ENCODE results near the gene LTBR.

LTBR gene

DNA sequence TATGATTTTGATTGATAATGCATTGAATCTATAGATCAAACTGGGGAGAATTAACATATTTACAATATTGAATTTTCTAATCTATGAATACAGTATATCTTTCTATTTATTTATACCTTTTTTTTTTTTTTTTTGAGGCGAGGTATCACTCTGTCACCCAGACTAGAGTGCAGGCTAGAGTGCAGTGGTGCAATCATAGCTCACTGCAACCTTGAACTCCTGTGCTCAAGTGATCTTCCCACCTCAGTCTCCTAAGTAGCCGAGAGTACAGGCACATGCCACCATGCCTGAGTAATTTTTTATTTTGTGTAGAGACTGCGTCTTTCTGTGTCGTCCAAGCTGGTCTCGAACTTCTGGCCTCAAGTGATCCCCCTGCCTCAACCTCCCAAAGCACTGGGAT lies 20.4 kb downstream of the LTBR start (continued):
- TF ChIP-seq, protein P1, sequence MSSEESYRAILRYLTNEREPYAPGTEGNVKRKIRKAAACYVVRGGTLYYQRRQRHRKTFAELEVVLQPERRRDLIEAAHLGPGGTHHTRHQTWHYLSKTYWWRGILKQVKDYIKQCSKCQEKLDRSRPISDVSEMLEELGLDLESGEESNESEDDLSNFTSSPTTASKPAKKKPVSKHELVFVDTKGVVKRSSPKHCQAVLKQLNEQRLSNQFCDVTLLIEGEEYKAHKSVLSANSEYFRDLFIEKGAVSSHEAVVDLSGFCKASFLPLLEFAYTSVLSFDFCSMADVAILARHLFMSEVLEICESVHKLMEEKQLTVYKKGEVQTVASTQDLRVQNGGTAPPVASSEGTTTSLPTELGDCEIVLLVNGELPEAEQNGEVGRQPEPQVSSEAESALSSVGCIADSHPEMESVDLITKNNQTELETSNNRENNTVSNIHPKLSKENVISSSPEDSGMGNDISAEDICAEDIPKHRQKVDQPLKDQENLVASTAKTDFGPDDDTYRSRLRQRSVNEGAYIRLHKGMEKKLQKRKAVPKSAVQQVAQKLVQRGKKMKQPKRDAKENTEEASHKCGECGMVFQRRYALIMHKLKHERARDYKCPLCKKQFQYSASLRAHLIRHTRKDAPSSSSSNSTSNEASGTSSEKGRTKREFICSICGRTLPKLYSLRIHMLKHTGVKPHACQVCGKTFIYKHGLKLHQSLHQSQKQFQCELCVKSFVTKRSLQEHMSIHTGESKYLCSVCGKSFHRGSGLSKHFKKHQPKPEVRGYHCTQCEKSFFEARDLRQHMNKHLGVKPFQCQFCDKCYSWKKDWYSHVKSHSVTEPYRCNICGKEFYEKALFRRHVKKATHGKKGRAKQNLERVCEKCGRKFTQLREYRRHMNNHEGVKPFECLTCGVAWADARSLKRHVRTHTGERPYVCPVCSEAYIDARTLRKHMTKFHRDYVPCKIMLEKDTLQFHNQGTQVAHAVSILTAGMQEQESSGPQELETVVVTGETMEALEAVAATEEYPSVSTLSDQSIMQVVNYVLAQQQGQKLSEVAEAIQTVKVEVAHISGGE (tag by site-specific recombination; conservative IDR thresholded peaks at IDR 0.05; ENCODE audit: low read depth): no peak

DNA sequence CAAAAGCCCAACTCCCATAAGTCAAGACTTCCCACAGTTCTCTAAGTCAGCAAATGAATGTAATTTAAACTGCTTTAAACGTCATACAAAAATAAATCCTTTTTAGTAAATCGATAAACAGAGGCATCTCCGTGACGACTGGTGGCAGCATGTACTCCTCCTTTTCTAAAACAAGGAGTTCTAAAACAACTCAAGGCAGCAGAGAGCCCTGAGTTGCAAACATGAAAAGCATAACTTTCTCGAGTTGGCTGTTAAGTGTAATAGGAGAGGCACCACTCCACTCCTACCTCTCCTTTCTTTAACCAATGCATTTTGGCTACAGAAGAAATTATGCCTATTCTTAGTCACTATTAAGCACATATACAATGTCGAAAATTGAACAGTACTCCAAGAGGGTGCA lies 22.0 kb downstream of the LTBR start:
- Histone ChIP-seq H3K9me3 (ENCODE audit: control insufficient read depth, insufficient read depth, low read depth, low read length) (no peaks in the 10 kb centered on the region), H3K4me1 (ENCODE audit: control insufficient read depth, insufficient read depth, low read length) (no peaks in the 10 kb centered on the region), H3K36me3 (ENCODE audit: control insufficient read depth in 2 of 2, insufficient read depth in 1 of 2, low read length in 2 of 2) (no peaks in the 10 kb centered on the region), H3K4me3 (ENCODE audit: low read depth, low read length) (no peak overlapping the region), H3K27ac (ENCODE audit: extremely low read depth, low read depth, low read length) (no peak overlapping the region)
- POLR2A ChIA-PET: no interaction called here
- CTCF ChIA-PET: no interaction called here
- TF ChIP-seq ZNF600 (tag by site-specific recombination; IDR thresholded peaks at IDR 0.05) (no peak), ZNF510 (tag by site-specific recombination; IDR thresholded peaks at IDR 0.05; ENCODE audit: insufficient replicate concordance) (no peak), ZNF670 (tag by site-specific recombination; IDR thresholded peaks at IDR 0.05; ENCODE audit: low read depth) (no peak), ZNF426 (tag by site-specific recombination; IDR thresholded peaks at IDR 0.05) (no peak), ZNF791 (tag by site-specific recombination; IDR thresholded peaks at IDR 0.05) (no peak), WT1 (tag by site-specific recombination; IDR thresholded peaks at IDR 0.05) (no peak), ZNF529 (tag by site-specific recombination; IDR thresholded peaks at IDR 0.05; ENCODE audit: insufficient replicate concordance) (no peak), ZNF521 (tag by site-specific recombination; IDR thresholded peaks at IDR 0.05) (no peak), ZNF341 (tag by site-specific recombination; IDR thresholded peaks at IDR 0.05; ENCODE audit: low read depth) (no peak), ZNF561 (tag by site-specific recombination; IDR thresholded peaks at IDR 0.05; ENCODE audit: borderline replicate concordance) (no peak), ZNF350 (tag by site-specific recombination; IDR thresholded peaks at IDR 0.05) (no peak), ZNF747 (tag by site-specific recombination; IDR thresholded peaks at IDR 0.05) (no peak)
- TF ChIP-seq, protein P2, sequence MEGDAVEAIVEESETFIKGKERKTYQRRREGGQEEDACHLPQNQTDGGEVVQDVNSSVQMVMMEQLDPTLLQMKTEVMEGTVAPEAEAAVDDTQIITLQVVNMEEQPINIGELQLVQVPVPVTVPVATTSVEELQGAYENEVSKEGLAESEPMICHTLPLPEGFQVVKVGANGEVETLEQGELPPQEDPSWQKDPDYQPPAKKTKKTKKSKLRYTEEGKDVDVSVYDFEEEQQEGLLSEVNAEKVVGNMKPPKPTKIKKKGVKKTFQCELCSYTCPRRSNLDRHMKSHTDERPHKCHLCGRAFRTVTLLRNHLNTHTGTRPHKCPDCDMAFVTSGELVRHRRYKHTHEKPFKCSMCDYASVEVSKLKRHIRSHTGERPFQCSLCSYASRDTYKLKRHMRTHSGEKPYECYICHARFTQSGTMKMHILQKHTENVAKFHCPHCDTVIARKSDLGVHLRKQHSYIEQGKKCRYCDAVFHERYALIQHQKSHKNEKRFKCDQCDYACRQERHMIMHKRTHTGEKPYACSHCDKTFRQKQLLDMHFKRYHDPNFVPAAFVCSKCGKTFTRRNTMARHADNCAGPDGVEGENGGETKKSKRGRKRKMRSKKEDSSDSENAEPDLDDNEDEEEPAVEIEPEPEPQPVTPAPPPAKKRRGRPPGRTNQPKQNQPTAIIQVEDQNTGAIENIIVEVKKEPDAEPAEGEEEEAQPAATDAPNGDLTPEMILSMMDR (tag by site-specific recombination; IDR thresholded peaks at IDR 0.05): no peak
- TF ChIP-seq, protein P3, sequence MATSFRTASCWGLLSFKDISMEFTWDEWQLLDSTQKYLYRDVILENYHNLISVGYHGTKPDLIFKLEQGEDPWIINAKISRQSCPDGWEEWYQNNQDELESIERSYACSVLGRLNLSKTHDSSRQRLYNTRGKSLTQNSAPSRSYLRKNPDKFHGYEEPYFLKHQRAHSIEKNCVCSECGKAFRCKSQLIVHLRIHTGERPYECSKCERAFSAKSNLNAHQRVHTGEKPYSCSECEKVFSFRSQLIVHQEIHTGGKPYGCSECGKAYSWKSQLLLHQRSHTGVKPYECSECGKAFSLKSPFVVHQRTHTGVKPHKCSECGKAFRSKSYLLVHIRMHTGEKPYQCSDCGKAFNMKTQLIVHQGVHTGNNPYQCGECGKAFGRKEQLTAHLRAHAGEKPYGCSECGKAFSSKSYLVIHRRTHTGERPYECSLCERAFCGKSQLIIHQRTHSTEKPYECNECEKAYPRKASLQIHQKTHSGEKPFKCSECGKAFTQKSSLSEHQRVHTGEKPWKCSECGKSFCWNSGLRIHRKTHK (tag by site-specific recombination; IDR thresholded peaks at IDR 0.05): no peak
- TF ChIP-seq, protein P4, sequence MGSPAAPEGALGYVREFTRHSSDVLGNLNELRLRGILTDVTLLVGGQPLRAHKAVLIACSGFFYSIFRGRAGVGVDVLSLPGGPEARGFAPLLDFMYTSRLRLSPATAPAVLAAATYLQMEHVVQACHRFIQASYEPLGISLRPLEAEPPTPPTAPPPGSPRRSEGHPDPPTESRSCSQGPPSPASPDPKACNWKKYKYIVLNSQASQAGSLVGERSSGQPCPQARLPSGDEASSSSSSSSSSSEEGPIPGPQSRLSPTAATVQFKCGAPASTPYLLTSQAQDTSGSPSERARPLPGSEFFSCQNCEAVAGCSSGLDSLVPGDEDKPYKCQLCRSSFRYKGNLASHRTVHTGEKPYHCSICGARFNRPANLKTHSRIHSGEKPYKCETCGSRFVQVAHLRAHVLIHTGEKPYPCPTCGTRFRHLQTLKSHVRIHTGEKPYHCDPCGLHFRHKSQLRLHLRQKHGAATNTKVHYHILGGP (tag by site-specific recombination; IDR thresholded peaks at IDR 0.05): no peak
- TF ChIP-seq, protein P5, sequence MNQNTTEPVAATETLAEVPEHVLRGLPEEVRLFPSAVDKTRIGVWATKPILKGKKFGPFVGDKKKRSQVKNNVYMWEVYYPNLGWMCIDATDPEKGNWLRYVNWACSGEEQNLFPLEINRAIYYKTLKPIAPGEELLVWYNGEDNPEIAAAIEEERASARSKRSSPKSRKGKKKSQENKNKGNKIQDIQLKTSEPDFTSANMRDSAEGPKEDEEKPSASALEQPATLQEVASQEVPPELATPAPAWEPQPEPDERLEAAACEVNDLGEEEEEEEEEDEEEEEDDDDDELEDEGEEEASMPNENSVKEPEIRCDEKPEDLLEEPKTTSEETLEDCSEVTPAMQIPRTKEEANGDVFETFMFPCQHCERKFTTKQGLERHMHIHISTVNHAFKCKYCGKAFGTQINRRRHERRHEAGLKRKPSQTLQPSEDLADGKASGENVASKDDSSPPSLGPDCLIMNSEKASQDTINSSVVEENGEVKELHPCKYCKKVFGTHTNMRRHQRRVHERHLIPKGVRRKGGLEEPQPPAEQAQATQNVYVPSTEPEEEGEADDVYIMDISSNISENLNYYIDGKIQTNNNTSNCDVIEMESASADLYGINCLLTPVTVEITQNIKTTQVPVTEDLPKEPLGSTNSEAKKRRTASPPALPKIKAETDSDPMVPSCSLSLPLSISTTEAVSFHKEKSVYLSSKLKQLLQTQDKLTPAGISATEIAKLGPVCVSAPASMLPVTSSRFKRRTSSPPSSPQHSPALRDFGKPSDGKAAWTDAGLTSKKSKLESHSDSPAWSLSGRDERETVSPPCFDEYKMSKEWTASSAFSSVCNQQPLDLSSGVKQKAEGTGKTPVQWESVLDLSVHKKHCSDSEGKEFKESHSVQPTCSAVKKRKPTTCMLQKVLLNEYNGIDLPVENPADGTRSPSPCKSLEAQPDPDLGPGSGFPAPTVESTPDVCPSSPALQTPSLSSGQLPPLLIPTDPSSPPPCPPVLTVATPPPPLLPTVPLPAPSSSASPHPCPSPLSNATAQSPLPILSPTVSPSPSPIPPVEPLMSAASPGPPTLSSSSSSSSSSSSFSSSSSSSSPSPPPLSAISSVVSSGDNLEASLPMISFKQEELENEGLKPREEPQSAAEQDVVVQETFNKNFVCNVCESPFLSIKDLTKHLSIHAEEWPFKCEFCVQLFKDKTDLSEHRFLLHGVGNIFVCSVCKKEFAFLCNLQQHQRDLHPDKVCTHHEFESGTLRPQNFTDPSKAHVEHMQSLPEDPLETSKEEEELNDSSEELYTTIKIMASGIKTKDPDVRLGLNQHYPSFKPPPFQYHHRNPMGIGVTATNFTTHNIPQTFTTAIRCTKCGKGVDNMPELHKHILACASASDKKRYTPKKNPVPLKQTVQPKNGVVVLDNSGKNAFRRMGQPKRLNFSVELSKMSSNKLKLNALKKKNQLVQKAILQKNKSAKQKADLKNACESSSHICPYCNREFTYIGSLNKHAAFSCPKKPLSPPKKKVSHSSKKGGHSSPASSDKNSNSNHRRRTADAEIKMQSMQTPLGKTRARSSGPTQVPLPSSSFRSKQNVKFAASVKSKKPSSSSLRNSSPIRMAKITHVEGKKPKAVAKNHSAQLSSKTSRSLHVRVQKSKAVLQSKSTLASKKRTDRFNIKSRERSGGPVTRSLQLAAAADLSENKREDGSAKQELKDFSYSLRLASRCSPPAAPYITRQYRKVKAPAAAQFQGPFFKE (tag by site-specific recombination; IDR thresholded peaks at IDR 0.05; ENCODE audit: borderline replicate concordance): no peak
